Colon (tissue), 2 donors: Measurements from ENCODE around the gene DVL1.
"Not testable (repeated sequence)": the region's sequence is repeated elsewhere in the genome, so short reads cannot be mapped to it uniquely, and the experiment has no call there.

Source experiments
- FAIRE-seq: peaks from 2 replicates; lab custom pipeline; 2012; peaks lifted over from hg19 to GRCh38; lab: Jason Lieb, UNC
- donor health status: control.
- donor health status: control.

Gene DVL1

DNA sequence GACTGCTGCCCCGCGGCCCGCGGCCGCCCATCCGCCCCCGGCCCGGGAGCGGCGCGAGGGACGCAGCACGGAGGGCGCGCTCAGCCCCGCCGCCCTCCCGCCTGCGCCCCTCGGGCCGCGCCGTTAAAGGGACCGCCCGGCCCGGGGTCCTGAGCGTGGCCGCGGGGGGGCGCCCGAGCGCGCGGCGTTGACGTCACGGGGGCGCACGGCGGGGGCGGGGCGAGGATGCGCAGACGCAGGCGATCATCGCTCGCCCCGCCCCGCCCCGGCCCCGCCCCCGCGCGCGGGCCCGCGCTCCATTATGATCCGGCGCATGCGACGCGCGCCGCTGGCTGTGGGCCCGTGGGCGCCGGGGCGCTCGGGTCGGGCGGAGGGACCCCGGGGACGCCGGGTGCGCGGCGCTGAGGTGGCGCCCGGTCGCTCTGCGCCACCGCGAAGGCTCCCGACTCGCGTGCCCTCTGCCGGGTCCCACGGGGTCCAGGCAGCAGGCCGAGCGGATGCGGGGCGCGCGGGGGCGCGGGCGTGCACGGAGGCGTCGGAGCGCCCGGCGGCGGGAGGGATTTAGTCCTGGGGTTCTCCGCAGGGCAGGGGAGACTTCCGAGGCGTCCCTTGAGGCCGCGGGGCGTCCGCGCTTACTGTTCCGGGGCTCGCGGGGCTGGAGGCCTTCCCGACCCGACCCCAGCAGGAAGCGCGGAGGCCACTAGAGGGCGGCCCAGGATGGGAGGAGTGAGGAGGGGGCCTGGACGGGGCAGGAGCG lies at the start of gene DVL1:
Gene DVL1 (minus strand): TSS at position 163 of the 757 bp plus-strand sequence. CDS start 353 bp downstream, outside the sequence.
- FAIRE-seq: no peak

DNA sequence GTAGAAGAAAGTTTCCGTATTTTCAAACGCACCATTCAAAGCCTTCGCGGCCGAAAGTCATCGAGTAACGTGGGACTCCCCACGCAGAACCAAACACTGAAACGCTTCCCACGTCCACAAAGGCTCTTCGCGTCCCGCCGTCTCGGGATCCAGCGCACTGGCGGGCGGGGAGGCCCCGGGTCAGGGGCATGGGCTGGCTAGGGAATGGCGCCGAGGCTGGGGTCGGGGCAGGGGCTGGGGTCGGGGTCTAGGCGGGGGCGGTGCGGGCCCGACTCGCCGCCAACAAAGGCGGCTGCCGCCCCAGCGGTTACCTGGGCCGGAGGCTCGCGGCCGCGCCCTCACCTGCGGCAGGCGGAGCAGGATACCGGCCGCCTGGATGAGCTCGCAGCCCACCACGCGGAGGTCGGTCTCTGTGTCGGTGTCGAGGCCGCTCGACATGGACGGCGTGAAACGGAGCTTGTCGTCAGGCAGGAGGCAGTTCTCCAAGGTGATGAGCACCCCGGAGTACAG lies 49.5 kb upstream of the DVL1 start:
- FAIRE-seq: no peak

DNA sequence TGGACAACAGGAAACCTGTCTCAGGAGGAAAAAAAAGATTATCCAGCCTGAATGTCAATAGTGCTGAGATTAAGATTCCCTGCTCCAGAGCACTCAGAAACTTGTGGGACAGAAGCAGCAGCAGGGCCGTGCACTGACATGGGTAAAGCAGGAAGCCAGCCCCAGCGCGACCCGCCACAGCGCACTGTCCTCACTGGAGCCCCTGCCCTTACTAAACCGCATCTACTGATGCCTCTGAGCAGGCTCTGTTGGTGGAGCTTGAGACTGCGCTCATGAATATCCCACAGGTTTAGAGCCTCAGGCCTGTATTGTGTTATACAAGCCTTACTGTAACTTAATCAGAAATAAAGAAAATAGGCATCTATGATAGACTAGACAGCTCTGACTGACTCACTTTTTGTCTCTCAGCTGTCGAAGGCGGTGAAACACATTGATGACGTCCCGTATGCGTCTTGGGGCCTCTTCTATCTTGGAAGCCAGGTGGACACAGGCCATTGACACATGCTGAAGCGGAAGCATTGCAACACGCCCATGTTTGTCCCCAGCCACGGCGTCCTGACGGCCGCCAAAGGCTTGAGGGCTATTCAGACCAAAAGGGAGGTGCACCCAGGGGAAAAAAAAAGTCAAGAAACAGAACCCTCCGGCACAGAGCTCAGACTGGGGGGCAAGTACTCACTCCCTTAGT lies 48.8 kb upstream of the DVL1 start:
- no peak for FAIRE-seq

DNA sequence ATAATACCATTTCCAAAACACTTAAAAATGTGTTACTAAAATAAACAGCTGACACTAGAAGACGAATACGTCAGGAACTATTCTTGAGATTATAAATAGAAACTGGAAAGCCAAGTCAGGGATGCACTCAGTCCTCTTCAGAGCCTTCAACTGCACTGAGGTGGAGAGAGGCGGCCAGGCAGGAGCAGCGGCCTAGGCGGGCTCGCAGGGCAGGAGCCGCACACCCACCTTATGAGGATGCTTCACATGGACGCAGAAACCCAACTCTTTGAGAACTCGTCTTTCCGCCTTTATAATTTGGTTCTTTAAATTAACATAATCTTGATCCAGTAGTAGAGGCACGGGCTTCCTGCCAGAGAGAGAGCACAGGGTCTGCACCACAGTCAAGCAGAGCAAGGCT lies 45.9 kb upstream of the DVL1 start:
- no peak for FAIRE-seq

DNA sequence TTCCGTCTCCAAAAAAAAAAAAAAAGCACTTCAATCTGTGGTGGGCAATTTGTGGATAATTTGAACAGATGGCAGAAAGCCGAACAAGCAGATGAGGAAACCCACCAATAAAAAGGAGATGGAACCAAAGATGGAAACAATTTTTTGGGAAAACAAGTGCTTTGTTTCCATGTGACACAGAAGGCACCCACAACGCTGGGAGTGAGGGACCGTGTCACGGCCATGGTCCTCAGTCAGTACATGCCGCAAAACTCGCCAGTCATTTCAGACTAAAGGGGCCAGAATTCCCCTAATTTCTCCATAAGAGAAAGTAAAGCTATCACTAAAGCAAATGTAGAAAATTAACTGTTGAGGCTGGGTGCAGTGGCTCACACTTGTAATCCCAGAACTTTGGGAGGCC lies 44.9 kb upstream of the DVL1 start:
- FAIRE-seq: no peak

DNA sequence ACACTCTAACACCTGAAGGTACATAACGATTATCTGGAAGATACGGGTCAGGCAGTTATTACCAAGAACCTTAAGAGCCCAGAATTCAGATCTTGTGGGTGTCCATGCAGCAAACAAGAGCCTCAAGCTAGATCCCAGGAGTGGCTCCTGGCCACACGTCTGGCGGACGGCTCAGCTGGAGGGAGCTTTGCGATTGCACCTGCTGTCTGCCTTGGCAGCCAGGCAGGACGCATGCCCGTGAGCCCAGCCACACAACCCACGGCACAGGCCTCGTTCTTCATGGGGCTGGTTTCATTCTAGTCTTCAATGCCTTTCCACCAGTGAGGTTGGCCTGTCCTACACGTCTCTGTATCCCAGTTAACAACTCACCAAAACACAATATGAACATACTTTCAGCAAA lies 44.2 kb upstream of the DVL1 start:
- FAIRE-seq: no peak

DNA sequence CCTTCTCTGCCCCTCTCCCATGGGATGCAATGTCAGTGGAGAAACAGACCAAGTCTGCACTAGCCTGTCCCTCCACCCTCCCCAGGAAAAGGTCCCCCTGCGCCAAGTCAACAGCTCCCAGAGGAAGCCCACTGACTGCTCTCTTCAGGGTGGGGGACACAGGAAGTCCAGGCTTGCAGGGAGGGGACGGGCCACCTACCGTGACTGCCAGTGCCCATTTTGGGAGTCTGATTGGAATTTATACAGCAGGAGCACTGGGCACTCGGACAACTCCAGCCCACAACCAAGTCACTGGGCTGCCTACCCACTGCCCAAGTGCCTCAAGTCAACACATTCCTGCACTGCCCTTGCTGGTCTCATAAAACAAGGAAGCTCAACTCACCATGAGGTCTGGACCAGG lies 43.8 kb upstream of the DVL1 start:
- no peak for FAIRE-seq

DNA sequence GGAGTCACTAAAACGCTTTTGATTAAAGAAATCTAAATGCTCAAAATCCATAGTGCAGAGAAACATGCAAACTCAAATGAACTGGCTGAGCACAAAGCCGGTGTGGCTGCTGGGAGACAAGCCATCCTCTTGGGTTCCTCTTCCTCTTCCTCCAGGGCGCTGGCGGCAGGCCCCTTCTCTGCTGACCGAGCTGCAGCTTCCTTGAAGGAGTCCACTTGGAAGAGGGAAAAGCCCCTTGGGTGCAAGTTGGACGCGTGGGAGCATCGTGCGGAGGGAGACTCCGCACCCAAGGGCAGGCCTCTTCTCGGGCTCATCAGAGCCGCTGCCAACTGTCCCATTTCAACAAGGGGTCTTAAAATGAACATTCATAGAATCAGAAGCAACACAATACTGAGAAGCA lies 42.0 kb upstream of the DVL1 start:
- FAIRE-seq: no peak

DNA sequence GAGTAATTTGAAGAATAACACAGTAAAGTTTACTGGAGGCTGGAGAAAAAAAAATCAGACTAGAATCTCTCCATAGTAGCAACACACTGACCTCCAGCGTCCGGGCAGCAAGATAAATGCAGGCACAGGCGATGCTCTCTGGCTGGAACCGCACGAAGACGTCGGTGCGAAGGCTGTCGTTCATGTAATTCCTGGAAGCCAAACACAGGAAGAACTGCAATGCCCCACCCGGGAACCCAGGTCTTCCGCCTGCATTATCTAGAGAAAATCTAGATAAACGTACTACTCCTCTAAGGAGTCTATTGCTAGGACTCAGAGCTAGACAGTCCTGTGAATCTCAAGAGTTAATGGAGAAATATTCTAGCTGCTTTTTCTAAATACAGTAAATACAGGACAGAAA lies 41.5 kb upstream of the DVL1 start:
- FAIRE-seq: no peak

DNA sequence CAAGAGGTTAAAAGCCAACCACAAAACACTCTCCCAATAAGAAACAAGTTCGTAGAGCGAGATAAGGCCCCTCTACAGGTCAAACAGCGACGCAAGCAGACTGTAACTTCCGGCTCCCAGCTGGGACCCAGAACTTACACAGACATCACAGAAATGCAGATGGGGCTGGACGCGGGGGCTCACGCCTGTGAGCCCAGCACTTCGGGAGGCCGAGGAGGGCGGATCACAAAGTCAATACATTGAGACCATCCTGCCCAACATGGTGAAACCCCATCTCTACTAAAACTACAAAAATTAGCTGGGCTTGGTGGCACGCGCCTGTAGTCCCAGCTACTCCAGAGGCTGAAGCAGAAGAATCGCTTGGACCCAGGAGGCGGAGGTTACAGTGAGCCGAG lies 38.9 kb upstream of the DVL1 start:
- FAIRE-seq: no peak

DNA sequence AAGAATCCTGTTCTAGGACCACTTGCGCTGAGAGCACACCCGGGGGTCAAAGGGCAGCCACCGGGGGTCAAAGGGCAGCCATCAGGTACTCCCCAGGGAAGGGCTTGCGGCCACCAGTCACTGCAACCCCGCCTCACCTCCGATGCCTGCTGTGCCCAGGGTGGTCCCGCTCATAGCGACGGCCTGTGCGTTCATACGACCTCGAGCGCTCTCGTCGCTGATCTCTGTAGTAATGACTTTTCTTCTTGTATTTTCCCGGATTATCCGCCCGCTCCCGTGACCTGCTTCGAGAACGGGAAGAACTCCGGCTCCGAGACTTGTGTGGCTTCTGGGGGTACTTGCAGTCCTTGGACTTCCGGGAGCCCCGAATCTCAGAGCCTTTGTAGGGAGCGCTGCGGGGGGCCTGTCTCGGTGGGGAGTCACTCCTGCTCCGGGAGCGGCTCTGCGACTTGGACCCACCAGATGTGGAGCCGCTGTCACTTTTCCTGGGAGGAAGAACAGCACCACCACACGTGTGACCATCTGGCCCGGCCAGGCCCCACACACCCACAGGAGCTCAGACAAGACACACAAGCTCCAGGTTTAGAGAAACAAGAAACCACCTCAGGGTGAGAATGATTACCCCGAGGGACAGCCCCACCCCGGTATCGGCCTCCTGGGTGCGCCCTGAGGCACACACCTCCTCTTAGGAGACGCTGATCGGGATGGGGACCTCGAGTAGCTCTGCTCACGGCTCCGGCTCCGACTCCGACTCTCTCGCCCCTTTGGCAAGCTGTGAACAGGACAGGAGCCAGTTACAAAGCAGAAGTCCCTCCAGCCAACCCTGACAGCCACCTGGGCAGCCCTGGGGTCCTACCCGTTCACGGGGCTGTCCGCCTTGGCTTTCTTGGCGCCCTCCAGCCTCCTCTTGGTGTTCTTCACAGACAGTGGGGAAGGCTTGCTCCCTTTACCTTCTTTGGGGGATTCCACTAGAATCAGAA lies 38.2 kb upstream of the DVL1 start:
- FAIRE-seq: no peak

DNA sequence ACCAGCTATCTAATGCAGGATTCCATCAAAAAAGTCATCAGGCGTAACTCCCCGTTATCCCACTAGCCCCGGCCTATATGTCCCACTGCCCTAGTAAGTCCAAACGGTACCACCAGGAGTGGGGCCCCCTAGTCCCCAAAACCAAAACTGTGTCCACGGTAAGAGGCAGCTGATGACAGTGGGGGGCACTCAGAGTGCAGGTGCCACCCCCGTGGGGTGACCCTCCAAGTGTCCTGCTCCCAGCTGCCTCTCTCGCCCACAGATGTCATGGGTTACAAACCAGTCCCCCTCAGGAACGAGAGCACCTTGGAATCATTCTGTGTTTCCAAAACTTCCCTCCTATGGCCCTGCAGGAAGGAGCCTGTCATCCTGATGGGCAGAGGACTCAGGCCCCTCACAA lies 36.7 kb upstream of the DVL1 start:
- no peak for FAIRE-seq

DNA sequence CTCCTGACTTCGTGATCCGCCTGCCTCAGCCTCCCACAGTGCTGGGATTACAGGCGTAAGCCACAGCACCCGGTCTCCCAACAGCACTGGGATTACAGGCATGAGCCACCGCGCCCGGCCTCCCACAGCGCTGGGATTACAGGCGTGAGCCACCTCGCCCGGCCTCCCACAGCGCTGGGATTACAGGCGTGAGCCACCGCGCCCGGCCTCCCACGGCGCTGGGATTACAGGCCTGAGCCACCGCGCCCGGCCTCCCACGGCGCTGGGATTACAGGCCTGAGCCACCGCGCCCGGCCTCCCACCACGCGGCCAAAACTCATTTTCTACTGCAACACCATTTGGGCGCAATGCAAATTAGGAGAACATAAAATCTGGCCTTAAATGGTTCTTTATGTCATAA lies 36.1 kb upstream of the DVL1 start:
- not testable (repeated sequence) for FAIRE-seq

DNA sequence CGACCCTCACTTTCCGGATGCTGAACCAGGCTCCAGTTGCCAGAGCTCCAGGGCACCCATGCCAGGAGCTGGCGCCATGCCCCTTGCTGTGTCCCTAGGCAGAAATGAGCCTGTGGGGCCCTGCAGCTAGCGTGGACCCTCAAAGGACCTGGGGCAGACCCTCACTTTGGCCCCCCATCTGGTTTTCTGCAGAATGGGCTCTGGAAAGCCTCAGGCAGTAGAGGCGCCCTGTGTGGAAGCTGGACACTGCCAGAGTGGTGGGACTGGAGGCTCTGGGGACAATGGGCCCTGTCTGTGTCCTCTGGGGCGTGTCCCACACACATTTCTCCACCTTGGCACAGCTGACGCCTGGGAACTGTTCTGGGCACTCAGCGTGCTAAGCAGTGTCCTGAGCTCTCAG lies 32.1 kb upstream of the DVL1 start:
- FAIRE-seq: no peak

DNA sequence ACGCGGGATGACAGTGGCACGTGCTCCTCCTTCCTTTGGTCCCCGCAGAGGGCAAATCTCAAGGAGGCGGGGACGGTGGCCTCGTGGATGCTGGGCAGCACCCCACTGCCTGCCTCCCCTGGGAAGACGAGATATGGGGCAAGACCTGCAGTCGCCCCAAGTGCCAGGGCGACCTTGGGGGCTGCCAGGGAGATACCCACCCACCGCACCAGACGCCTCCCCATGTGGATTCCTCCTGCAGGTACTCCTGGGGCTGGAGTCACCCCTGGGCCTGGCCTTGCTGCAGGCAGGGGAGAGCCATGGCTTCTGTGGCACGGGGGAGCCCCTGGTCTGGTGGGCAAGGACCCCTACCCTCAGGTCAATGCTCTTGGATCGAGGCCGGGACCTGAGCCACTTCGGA lies 31.6 kb upstream of the DVL1 start:
- no peak for FAIRE-seq

DNA sequence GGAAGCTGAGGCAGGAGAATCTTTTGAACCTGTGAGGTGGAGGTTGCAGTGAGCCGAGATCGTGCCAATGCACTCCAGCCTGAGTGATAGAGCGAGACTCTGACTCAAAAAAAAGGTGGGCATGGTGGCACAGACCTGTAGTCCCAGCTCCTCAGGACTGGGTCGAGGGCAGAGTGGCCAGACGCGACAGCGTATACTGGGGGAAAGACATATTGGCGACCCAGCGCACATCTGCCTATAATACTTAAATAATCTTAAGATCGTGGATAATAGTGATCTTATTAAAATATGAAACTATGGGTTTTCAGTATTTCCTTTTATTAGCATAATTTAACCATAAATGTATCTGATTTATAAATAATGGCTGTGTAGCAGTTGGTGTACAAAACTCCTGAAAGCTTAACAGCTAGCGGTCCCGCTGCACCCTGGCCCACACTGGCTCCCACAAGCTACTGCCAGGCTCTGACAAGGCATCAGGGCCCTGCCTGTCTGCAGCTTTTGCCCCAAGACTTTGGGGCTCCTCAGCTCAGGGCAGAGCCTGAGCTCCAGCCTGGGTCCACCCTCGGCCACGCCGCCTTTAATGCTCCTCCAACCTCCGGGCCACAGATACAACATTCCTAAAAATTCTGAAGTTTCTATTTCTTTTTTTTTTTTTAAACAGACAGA lies 28.5 kb upstream of the DVL1 start:
- no peak for FAIRE-seq

DNA sequence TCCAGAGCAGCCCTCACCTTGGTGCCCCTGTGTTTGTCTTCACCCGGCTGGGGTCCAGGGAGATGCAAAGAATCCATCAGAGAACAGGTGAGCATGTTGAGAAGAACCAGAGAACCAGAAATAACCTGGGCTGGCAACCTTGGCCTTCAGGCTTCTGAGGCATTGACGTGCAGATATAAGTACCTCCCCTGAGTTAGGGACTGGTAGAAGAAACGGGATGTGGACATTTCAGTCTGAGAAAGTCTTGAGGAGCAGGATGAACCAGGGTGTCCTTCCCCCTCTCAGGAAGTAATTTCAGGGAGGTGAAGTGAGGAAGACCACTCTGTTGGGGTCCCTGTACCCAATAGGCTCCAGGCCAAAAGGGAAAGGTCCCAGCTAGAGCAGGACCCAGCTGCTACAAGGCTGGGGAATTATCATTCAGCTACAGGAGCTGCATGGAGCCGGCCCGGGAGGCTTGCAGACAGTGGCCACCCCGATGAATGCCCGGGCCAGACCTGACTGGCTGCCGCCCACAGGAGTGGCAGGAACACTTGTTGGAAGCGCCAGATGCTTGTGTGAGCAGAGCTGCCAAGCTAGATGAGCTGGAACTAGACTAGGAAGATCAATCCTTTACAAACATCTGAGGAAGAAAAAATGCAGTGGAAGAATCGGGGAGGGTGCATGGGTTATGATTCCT lies 27.5 kb upstream of the DVL1 start:
- FAIRE-seq: no peak

DNA sequence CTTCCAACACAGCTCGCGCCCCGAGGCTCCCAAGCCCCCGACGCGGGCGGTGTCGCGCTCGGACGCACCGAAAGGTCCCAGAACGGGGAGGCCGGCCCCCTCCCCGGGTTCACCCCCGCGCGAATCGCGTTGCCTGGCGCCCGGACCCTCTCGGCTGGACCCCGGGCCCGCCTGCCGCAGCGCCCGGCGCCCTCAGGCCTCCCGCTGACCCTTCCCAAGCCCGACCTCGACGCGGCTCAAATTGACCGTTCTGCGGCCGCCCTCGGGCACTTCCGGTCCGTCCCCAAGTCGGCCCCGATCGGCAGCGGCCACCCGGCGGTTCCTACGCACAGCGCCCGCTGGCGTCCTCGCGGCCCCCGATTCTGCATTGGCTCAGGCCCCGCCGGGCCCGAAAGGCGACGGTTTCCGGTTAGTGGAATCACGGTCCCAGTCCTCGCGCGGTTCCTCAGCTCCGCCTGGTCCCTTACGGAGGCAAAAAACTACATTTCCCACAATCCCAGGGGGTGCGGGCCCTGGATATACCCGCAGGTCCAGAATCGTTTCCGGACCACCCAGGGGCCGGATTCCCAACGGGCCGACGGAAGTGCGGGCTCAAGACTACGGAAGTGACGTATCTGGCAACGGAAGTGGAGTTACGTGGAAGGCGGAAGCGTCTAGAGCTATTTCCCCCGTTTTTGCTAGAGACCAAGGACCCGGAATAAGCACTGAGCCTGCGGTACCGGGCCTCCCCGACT lies 25.9 kb upstream of the DVL1 start, which contains the start of gene AURKAIP1:
Gene AURKAIP1 (minus strand): TSS at position 279 of the 734 bp plus-strand sequence. CDS start 451 bp downstream, outside the sequence.
- FAIRE-seq: peak; percentile 81

DNA sequence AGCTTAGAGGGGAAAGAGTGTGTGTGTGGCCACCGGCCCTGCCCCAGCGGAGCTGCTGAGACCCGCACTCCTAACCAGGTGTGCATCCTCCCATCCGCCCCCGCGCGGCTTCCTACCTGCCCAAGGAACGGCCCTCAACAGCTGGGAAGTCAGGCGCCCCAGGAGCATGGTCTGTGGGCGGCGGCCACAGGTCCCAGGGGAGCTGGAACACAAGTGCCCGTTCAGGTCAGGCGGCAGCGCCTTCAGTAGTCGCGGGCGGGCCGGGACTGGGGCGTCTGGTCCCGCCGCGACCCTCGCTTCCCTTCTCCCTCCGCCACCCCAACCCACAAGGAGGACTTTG lies 25.3 kb upstream of the DVL1 start:
- no peak for FAIRE-seq

DNA sequence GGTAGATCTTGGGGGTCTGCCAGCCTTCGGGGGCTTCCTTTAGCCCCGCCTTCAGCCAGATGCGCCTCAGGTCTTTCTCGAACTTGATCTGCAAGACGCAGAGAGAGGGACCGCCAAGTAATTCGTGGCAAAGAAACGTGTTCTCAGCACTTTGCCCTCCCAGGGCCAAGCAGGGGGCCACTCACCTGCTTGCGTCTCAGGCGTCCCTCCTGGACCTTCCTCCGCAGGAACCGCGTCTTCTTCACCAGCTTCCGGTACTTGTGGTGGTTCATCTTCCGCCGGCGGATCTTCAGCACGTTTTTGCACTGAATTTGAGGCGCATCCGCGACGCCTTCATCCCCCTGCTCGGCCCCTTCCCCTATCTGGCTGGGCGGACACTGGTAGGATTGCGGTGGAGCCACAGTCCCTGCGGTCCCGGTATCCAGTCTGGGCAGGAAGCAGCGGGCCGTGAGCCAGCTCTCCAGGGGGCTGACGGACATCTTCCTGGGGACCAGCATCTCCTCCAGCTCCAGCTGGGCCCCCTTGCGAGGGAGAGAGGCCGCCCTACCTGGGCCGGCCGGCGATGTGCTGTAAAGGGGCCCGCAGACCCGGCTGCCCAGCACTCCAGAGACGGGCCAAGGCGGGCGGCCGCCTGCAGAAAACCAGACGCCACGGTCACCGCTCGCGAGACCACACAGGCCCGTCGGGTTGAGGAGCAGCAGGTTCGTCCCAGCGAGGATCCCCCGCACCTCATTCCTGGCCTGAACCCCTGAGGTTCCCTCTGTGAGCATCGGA lies 24.8 kb upstream of the DVL1 start:
- FAIRE-seq: no peak
